Neural progenitor cell (in vitro differentiated cells): ENCODE measurements around the gene RAB23.

Experiments used
- CTCF ChIP-seq: fragments of 200-600 bp; sonication (generic); IDR thresholded peaks from 2 replicates; pipeline ENCODE4 v1.5.1; 2017; ENCODE audit warnings: antibody characterized with exemption, mild to moderate bottlenecking
- EZH2 ChIP-seq: fragments of 200-600 bp; sonication (generic); IDR thresholded peaks from 2 replicates; pipeline ENCODE4 v1.6.1; 2017; ENCODE audit warnings: antibody characterized with exemption, mild to moderate bottlenecking, moderate library complexity

GRCh38 chr6:57242505-57242904, 20.4 kb upstream of the RAB23 start:
- TF ChIP-seq CTCF (no peak), EZH2 (no peak)
